ENCODE results near the gene TAF13. TPM values are rescaled to one million over a fixed set of nuclear protein-coding genes. Genes with fewer than 3 reads are reported as not detected.

The TAF13 gene
- total RNA-seq, 2 donors from 2014 or later: 26.8 to 27.0 TPM

- no peaks in the 10 kb centered on the region for H3K9me3 ChIP-seq
- no peak for DNase-seq (ENCODE audit: low spot score)
- no peaks in the 10 kb centered on the region for H3K27me3 ChIP-seq (replicated peaks; ENCODE audit: insufficient read depth)
- no peaks in the 10 kb centered on the region for H3K36me3 ChIP-seq
- H3K4me1 ChIP-seq (replicated peaks): no peaks in the 10 kb centered on the region
- TF ChIP-seq POLR2AphosphoS5 (IDR thresholded peaks at IDR 0.05): no peak
- no peak for TF ChIP-seq POLR2A (IDR thresholded peaks at IDR 0.05)
- TF ChIP-seq, protein P1, sequence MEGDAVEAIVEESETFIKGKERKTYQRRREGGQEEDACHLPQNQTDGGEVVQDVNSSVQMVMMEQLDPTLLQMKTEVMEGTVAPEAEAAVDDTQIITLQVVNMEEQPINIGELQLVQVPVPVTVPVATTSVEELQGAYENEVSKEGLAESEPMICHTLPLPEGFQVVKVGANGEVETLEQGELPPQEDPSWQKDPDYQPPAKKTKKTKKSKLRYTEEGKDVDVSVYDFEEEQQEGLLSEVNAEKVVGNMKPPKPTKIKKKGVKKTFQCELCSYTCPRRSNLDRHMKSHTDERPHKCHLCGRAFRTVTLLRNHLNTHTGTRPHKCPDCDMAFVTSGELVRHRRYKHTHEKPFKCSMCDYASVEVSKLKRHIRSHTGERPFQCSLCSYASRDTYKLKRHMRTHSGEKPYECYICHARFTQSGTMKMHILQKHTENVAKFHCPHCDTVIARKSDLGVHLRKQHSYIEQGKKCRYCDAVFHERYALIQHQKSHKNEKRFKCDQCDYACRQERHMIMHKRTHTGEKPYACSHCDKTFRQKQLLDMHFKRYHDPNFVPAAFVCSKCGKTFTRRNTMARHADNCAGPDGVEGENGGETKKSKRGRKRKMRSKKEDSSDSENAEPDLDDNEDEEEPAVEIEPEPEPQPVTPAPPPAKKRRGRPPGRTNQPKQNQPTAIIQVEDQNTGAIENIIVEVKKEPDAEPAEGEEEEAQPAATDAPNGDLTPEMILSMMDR (IDR thresholded peaks at IDR 0.05): no peak
- peak overlapping the region; percentile 70 to 78 for H3K27ac ChIP-seq
- intact Hi-C loops (cut with DNase I): loop anchor here (10.0 kb wide), 1 partner anchor 151 kb away; the partner anchor contains the start of gene CLCC1
- H3K4me3 ChIP-seq: peak overlapping the region; percentile 37 to 50
- WGBS: 63% methylated on average over 2 of the region's 2 CpGs
Measured at GRCh38 chr1:109115685-109116084, 39.9 kb upstream of the TAF13 start.

GRCh38 chr1:109114342-109114674 lies 38.5 kb upstream of the TAF13 start:
- 4% methylated on average over 12 of the region's 12 CpGs for WGBS
- H3K9me3 ChIP-seq: no peaks in the 10 kb centered on the region
- TF ChIP-seq POLR2A (IDR thresholded peaks at IDR 0.05) (no peak), POLR2AphosphoS5 (IDR thresholded peaks at IDR 0.05) (no peak)
- TF ChIP-seq, protein P1 (IDR thresholded peaks at IDR 0.05): no peak
- peak; percentile 59 for DNase-seq (ENCODE audit: low spot score)
- H3K36me3 ChIP-seq: no peaks in the 10 kb centered on the region
- H3K4me3 ChIP-seq: peak overlapping the region; percentile 37 to 50
- no peaks in the 10 kb centered on the region for H3K4me1 ChIP-seq (replicated peaks)
- intact Hi-C loops (cut with DNase I): loop anchor here (5.0 to 10.0 kb wide), 2 partner anchors 98 to 150 kb away; partner anchors contain the start of genes CLCC1 and SARS1
- H3K27me3 ChIP-seq (replicated peaks; ENCODE audit: insufficient read depth): no peaks in the 10 kb centered on the region
- peak overlapping the region; percentile 70 to 78 for H3K27ac ChIP-seq

DNA sequence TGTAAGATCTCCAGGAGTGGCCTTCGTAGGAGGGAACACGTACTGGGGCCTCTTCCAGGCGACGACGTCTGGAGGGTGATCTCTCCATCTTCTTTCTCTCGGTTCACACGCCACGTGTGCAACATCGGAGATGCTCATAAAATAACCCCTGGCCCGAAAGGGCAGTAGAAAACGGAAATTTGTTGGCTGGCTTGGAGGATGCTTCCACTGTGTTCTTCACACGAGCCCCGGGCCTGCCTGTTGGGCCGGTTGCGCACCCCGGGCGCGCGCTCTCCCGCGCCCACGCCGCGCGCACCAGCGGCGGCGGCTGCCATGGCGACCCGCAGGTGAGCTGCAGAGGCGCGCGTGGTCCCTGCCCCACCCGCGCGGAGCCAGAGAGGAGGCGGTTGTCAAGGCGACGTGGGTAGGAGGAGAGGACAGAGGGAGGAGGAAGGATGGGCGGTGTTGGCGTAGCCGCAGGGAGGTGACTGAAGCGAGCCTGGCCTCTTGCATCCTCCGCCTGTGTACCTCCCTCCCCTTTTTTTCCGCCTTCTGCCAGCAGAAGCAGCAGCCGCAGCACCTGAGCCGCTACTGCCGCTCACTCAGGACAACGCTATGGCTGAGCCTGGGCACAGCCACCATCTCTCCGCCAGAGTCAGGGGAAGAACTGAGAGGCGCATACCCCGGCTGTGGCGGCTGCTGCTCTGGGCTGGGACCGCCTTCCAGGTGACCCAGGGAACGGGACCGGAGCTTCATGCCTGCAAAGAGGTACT lies 38.0 kb upstream of the TAF13 start, which contains the start of gene ELAPOR1:
Gene ELAPOR1 (plus strand): TSS at position 526 of the 752 bp plus-strand sequence. CDS start 69 bp downstream, at position 595.
- Histone ChIP-seq H3K4me1 (replicated peaks) (no peaks in the 10 kb centered on the region), H3K9me3 (no peaks in the 10 kb centered on the region), H3K4me3 (peak within 1 kb of the TSS; percentile 37 to 50), H3K27ac (peak within 1 kb of the TSS; percentile 70 to 78), H3K27me3 (replicated peaks; ENCODE audit: insufficient read depth) (no peaks in the 10 kb centered on the region), H3K36me3 (no peaks in the 10 kb centered on the region)
- under 1% methylated on average over 55 of the region's 56 CpGs for WGBS
- DNase-seq (ENCODE audit: low spot score): peak; percentile 88
- intact Hi-C loops (cut with DNase I): loop anchor here (5.0 to 10.0 kb wide), 2 partner anchors 99 to 149 kb away; partner anchors contain the start of genes CLCC1 and SARS1
- TF ChIP-seq, protein P1 (IDR thresholded peaks at IDR 0.05): peak in 1 of 4 experiments; percentile 5
- TF ChIP-seq POLR2AphosphoS5 (IDR thresholded peaks at IDR 0.05) (no peak), POLR2A (IDR thresholded peaks at IDR 0.05) (peak; percentile 26)

- Histone ChIP-seq H3K36me3 (no peaks in the 10 kb centered on the region), H3K27me3 (replicated peaks; ENCODE audit: insufficient read depth) (no peaks in the 10 kb centered on the region), H3K27ac (no peak overlapping the region), H3K4me1 (replicated peaks) (no peaks in the 10 kb centered on the region), H3K9me3 (no peaks in the 10 kb centered on the region), H3K4me3 (no peak overlapping the region)
- WGBS: 14% methylated on average over 31 of the region's 31 CpGs
- intact Hi-C loops (cut with DNase I): loop anchor here (5.0 to 10.0 kb wide), 2 partner anchors 100 to 148 kb away; partner anchors contain the start of genes CLCC1 and SARS1
- DNase-seq (ENCODE audit: low spot score): peak; percentile 87
- TF ChIP-seq POLR2A (IDR thresholded peaks at IDR 0.05) (no peak), POLR2AphosphoS5 (IDR thresholded peaks at IDR 0.05) (peak; percentile 76)
- TF ChIP-seq, protein P1 (IDR thresholded peaks at IDR 0.05): peak; percentile 92 to 94 (median 93)
Measured at GRCh38 chr1:109112652-109113285, 37.0 kb upstream of the TAF13 start.

Data from prostate gland (tissue), 2 donors.